MG63 (cell line): Measurements from ENCODE around the gene MRPL28. TPM values are rescaled to one million over a fixed set of nuclear protein-coding genes. Genes with fewer than 3 reads are reported as not detected.
A peak's percentile ranks its signal among the peaks of the same experiment; 100 is the strongest.
"Not testable (repeated sequence)": the region's sequence is repeated elsewhere in the genome, so short reads cannot be mapped to it uniquely, and the experiment has no call there.

Experiments used
- DNase-seq: peaks from one replicate; pipeline ENCODE4 v3.0.0-alpha.2; 2020
- H3K27me3 ChIP-seq: fragments of 250-450 bp; sonication (Bioruptor Pico); 2 replicates; pipeline ENCODE4 v1.5.1; 2020; ENCODE audit warnings: mild to moderate bottlenecking, moderate library complexity
- H3K36me3 ChIP-seq: fragments of 250-450 bp; sonication (Bioruptor Pico); 2 replicates; pipeline ENCODE4 v1.5.1; 2020; ENCODE audit warnings: mild to moderate bottlenecking, moderate library complexity
- H3K4me3 ChIP-seq: fragments of 250-450 bp; sonication (Bioruptor Pico); 2 replicates; pipeline ENCODE4 v1.5.1; 2020; ENCODE audit warnings: mild to moderate bottlenecking, moderate library complexity
- H3K9me3 ChIP-seq: fragments of 250-450 bp; sonication (Bioruptor Pico); 2 replicates; pipeline ENCODE4 v1.5.1; 2020; ENCODE audit warnings: mild to moderate bottlenecking, moderate library complexity
- total RNA-seq: library from RNA; depleted of rRNA; stranded (reverse); fragments of >200 nt; shearing (Covaris generic); gene quantifications from 2 replicates; pipeline ENCODE4 v1.2.3, GENCODE V29; 2014; ENCODE audit warnings: low replicate concordance; rRNA removed

The MRPL28 gene
- 172 and 192 TPM in 2 replicates for total RNA-seq

DNA sequence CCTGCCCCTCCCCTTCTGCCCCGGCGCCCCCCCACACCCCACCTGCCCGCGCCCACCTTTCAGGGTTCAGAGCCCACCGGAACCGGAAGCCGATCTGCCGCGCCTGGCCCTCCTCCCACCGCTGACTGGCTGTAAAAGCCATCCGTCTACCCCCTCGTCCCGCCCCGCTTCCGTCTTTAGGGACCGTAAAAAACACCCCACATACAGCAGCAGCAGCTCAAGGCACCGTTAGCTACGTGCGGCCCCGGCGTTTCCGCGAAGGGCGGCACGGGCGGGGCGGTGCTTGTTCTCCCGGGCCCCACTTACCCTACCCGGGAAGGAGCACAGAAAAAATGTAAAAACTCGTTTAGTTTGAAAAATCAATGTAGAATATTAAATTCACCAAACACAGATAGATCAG lies at the start of gene MRPL28:
MRPL28 (minus strand) TSS at position 96 of the 400 bp plus-strand sequence. CDS start 320 bp downstream, outside the sequence.
- H3K27me3 ChIP-seq: no peaks in the 10 kb centered on the region
- peak; percentile 96 for DNase-seq
- peaks cover 47% of the 10 kb centered on the region for H3K36me3 ChIP-seq
- no peaks in the 10 kb centered on the region for H3K9me3 ChIP-seq
- peak within 1 kb of the TSS; percentile 29 for H3K4me3 ChIP-seq

GRCh38 chr16:415170-415498 lies 44.8 kb upstream of the MRPL28 start:
- not testable (repeated sequence) for DNase-seq, H3K27me3 ChIP-seq, H3K9me3 ChIP-seq, H3K36me3 ChIP-seq, H3K4me3 ChIP-seq

DNA sequence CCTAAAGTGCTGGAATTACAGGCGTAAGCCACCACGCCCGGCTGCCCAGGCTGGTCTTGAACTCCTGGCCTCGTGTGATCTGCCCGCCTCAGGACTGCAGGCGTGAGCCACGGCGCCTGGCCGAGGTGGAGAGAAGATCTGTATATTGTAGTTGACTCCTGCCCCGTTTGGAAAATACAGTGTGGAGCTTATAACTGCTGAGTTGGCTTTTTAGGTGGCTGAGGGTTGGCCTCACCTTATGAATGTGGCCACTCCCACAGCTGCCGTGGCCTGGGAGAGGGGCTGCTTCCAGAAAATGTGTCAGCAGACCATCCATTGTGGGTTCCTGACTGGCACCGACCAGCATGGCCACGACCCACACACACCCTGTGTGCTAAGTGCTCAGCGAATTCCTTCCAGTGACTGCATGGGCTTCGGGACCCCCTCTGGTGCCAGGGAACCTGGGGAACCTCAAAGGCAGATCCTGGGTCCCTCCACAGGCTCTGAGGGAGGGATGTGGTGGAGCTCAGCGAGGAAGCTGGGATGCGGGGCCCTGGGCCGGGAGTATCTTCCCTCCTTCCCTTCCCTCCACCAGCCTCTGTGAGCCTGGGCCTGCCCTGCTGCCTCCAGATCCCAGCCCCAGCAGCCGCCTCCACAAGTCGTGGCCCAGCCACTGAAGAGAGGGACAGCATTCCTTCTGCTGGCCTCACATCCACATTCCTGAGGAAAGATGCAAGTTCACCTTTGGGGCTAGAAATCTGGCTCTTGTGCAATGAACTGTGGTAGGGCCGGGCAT lies 44.2 kb upstream of the MRPL28 start:
- DNase-seq: no peak
- Histone ChIP-seq H3K27me3 (no peaks in the 10 kb centered on the region), H3K9me3 (no peaks in the 10 kb centered on the region; the same call in 1 of the 2 replicates)

DNA sequence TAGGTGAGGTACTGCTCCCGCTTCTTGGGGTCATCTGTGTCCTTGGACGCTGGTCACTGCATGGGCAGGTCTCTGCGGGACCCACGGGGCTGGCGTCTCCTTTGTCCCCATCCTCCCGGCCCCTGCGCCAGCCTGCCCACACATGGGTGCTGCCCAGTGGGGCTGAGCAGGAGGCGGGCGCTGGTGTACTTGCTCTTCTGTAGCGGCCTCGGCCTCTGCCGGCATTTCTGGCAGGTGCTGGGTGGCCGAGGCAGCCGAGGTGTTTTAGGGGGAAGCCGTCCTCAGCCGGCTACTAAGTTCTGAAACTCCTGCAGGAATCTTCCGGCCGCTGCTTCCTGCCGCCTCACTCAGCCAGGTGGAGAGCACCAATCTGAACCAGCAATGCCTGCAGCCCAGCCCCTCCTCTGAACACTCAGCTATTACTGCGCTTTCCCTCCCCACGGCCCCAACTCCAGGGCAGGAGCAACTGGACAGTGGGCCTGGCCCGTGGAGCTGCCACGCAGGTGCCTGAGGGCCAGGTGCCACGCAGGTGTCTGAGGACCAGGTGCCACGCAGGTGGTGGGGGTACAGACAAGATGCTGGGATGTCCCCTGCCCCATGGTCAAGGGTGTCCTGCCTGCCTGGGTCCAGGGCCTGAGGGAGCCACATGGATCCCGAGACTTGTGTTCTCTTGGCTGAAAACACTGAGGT lies 41.4 kb upstream of the MRPL28 start:
- H3K27me3 ChIP-seq: no peaks in the 10 kb centered on the region
- no peak for DNase-seq
- H3K36me3 ChIP-seq: peaks cover 8% of the 10 kb centered on the region
- no peaks in the 10 kb centered on the region; the same call in 1 of the 2 replicates for H3K9me3 ChIP-seq
- H3K4me3 ChIP-seq: no peak overlapping the region

More for the DNA sequence above, 44.2 kb upstream of the MRPL28 start:
- peaks cover 8% of the 10 kb centered on the region for H3K36me3 ChIP-seq
- H3K4me3 ChIP-seq: no peak overlapping the region

DNA sequence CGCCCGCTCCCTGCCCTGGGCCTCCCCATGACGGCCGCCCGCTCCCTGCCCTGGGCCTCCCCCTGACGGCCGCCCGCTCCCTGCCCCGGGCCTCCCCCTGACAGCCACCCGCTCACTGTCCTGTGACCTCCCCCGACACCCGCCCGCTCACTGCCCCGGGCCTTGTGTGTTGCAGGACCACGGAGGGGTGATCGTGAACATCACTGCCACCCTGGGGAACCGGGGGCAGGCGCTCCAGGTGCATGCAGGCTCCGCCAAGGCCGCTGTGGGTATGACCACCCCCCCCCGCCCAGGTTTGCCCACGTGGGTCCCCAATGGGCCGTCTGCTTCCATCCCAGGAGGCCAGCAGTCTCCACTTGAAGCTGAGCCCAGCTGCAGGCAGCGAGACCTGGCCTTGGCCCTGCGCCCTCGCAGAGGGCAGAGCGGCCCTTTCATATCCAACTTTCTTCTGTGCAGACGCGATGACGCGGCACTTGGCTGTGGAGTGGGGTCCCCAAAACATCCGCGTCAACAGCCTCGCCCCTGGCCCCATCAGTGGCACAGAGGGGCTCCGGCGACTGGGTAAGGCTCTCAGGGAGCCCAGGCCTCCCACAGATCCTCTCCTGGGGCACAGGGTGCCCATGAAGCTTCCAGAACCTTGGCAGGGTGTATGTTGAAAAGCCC lies 40.3 kb upstream of the MRPL28 start:
- no peaks in the 10 kb centered on the region for H3K9me3 ChIP-seq
- no peak overlapping the region for H3K4me3 ChIP-seq
- no peak for DNase-seq
- no peaks in the 10 kb centered on the region for H3K27me3 ChIP-seq
- H3K36me3 ChIP-seq: peaks cover 8% of the 10 kb centered on the region

DNA sequence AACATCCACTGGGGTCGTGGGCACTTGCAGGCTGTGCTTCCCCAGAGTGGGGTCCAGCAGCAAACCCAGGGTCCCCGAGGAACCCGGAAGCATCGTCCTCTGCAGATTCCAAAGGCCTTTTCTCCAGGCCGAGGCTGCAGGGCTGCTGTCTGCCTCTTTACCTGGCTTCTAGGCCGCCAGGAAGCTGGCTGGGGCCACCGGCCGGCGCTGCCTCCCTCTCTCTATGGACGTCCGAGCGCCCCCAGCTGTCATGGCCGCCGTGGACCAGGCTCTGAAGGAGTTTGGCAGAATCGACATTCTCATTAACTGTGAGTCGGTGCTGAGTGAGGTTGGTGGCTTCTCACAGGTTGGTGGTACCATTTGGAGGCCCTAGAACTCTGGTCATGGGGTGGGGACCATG lies 36.9 kb upstream of the MRPL28 start:
- Histone ChIP-seq H3K36me3 (peaks cover 20% of the 10 kb centered on the region), H3K4me3 (no peak overlapping the region), H3K27me3 (no peaks in the 10 kb centered on the region), H3K9me3 (no peaks in the 10 kb centered on the region)
- no peak for DNase-seq

- Histone ChIP-seq H3K36me3 (peaks cover 14% of the 10 kb centered on the region), H3K27me3 (no peaks in the 10 kb centered on the region), H3K4me3 (no peak overlapping the region), H3K9me3 (no peaks in the 10 kb centered on the region)
- DNase-seq: no peak
Observed at GRCh38 chr16:405548-406506, 35.5 kb upstream of the MRPL28 start.

GRCh38 chr16:404971-405486 lies 34.7 kb upstream of the MRPL28 start:
- Histone ChIP-seq H3K4me3 (no peak overlapping the region), H3K9me3 (no peaks in the 10 kb centered on the region), H3K27me3 (no peaks in the 10 kb centered on the region), H3K36me3 (peaks cover 19% of the 10 kb centered on the region)
- DNase-seq: no peak

- H3K36me3 ChIP-seq: peaks cover 38% of the 10 kb centered on the region
- H3K27me3 ChIP-seq: no peaks in the 10 kb centered on the region
- no peaks in the 10 kb centered on the region for H3K9me3 ChIP-seq
- peak within 1 kb of the TSS; percentile 95 for H3K4me3 ChIP-seq
- DNase-seq: peak; percentile 95
Observed at GRCh38 chr16:401468-402348, 31.4 kb upstream of the MRPL28 start, which contains the start of gene DECR2. TSS of gene DECR2 (plus strand) at chr16:401885. CDS start at chr16:401964, 79 bp downstream.

DNA sequence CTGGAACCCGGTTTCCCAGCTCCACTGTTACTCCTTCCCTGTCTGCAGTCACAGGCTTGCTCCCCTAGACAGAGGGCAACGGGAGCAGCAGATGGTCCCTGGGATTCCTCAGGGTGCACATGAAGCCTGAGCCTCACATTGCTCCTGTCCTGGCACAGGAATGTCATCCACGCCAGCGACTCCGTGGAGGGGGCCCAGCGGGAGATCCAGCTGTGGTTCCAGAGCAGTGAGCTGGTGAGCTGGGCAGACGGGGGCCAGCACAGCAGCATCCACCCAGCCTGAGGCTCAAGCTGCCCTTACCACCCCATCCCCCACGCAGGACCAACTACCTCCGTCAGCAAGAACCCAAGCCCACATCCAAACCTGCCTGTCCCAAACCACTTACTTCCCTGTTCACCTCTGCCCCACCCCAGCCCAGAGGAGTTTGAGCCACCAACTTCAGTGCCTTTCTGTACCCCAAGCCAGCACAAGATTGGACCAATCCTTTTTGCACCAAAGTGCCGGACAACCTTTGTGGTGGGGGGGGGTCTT lies 29.8 kb upstream of the MRPL28 start:
- Histone ChIP-seq H3K4me3 (peak overlapping the region; percentile 95), H3K36me3 (peaks cover 38% of the 10 kb centered on the region), H3K27me3 (no peaks in the 10 kb centered on the region), H3K9me3 (no peaks in the 10 kb centered on the region)
- no peak for DNase-seq

DNA sequence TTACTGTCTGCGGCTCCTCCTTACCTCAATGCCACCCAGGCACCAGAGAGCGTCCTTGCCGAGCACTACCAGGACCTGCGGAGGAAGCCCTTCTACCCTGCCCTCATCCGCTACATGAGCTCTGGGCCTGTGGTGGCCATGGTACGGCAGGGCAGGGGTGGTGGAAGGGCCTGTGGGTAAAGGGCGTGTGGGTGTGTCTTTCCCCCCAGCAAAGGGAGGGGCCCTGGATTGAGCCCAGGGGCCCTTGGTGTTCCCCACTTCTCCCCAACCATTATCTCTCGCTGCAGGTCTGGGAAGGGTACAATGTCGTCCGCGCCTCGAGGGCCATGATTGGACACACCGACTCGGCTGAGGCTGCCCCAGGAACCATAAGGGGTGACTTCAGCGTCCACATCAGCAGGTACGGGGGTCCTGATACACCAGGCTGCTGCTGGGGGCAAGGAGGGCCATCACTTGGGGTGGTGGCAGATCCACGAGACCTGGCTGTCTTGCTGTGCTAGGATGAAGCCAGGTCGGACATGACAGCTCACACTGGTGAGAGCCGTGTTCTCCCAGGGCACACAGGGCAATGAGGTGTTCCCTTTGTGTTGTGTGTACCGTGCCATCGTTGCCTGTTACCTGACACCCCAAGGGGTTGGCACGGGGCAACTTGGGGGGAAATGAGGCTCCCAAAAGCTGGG lies 29.1 kb upstream of the MRPL28 start:
- Histone ChIP-seq H3K27me3 (no peaks in the 10 kb centered on the region), H3K9me3 (no peaks in the 10 kb centered on the region), H3K36me3 (peaks cover 38% of the 10 kb centered on the region), H3K4me3 (no peak overlapping the region)
- no peak for DNase-seq

DNA sequence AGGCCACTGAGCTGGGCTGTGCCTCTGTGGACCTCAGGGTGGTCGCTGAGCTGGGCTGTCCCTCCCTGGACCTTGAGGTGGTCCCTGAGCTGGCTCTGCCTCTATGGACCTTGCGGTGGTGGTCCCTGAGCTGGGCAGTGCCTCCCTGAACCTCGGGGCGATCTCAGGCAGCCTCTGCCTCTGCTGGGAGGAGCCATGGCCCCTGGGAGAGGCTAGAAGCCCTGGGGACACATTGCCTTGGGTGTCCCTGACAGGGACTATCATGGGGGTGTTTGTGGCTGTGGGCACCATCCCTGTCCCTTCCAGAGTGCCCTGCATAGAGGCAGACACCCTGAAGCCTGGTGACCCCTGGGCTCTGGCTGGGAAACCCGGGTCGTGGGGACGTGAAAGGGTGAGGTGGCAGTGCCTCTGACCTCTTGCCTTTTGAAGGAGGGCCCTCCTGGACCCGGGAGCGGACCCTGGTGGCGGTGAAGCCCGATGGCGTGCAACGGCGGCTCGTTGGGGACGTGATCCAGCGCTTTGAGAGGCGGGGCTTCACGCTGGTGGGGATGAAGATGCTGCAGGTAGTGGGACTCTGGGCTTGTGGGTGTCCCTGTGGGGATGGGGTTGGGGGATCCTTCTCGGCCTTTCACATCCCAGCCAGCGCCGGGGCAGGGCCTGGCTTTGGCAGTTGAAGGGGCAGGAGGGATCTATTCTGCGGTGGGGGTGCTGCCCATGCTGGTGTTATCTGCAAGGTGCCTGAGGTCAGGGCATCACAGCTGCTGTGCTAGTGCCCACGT lies 28.4 kb upstream of the MRPL28 start:
- H3K36me3 ChIP-seq: peaks cover 37% of the 10 kb centered on the region
- no peak for DNase-seq
- no peaks in the 10 kb centered on the region for H3K27me3 ChIP-seq
- no peak overlapping the region for H3K4me3 ChIP-seq
- H3K9me3 ChIP-seq: no peaks in the 10 kb centered on the region

- no peaks in the 10 kb centered on the region for H3K9me3 ChIP-seq
- peaks cover 28% of the 10 kb centered on the region for H3K36me3 ChIP-seq
- DNase-seq: peak; percentile 62
- H3K4me3 ChIP-seq: no peak overlapping the region
- no peaks in the 10 kb centered on the region for H3K27me3 ChIP-seq
Observed at GRCh38 chr16:397736-398332, 27.5 kb upstream of the MRPL28 start.
